Heart left ventricle (tissue), 16 donors: ENCODE data around the gene F8. TPM values are rescaled to one million over a fixed set of nuclear protein-coding genes. Genes with fewer than 3 reads are reported as not detected.
"Not testable (repeated sequence)": the region's sequence is repeated elsewhere in the genome, so short reads cannot be mapped to it uniquely, and the experiment has no call there.

ENCODE experiments used
- ATAC-seq, 4 donors: fragments of 200-7000 bp; cut with Tn5 transposase; one replicate each; pipeline ENCODE4 v1.9.1; 2020 to 2022; ENCODE audit warnings: moderate library complexity in 4 of 4, mild to moderate bottlenecking in 3 of 4, moderate number of reproducible peaks in 1 of 4
- DNase-seq, 5 donors: peaks; one replicate each; pipeline ENCODE4 v3.0.0-alpha.2; 2020
- H3K27ac ChIP-seq, 12 donors: fragments of 200-600 bp; sonication (generic) in 4 of 12; one replicate each; pipeline versions ENCODE4 v1.5.0 to v1.8.0; 2016 to 2022; ENCODE audit warnings: mild to moderate bottlenecking in 2 of 12
- H3K27me3 ChIP-seq, 9 donors: fragments of 200-600 bp; sonication (generic) in 2 of 9; one replicate each; pipeline versions ENCODE4 v1.5.1 to v1.8.0; 2016 to 2022; ENCODE audit warnings: mild to moderate bottlenecking in 3 of 9
- H3K36me3 ChIP-seq, 9 donors: fragments of 200-600 bp; sonication (generic) in 2 of 9; one replicate each; pipeline versions ENCODE4 v1.5.0 to v1.8.0; 2018 to 2022; ENCODE audit warnings: mild to moderate bottlenecking in 2 of 9
- H3K4me1 ChIP-seq, 12 donors: fragments of 200-600 bp; sonication (generic) in 4 of 12; one replicate each; pipeline versions ENCODE4 v1.5.0 to v1.8.0; 2016 to 2022; ENCODE audit warnings: mild to moderate bottlenecking in 3 of 12
- H3K4me3 ChIP-seq, 12 donors: fragments of 200-600 bp; sonication (generic) in 4 of 12; one replicate each; pipeline versions ENCODE4 v1.5.0 to v1.8.0; 2017 to 2022; ENCODE audit warnings: mild to moderate bottlenecking in 9 of 12, moderate library complexity in 4 of 12
- H3K9me3 ChIP-seq, 12 donors: fragments of 200-600 bp; sonication (generic) in 4 of 12; one replicate each; pipeline versions ENCODE4 v1.5.0 to v1.8.0; 2016 to 2022; ENCODE audit warnings: mild to moderate bottlenecking in 1 of 12
- POLR2A ChIP-seq, 2 donors: fragments of 450-650 bp; IDR thresholded peaks; one replicate each; pipeline ENCODE4 v1.6.1; 2017; ENCODE audit warnings: antibody characterized with exemption in 2 of 2, mild to moderate bottlenecking in 2 of 2, moderate library complexity in 2 of 2
- WGBS, 4 donors: extraction: QIAGEN DNeasy Blood & Tissue Kit in 2 of 4; methylation state at CpG; one replicate each; pipeline versions ENCODE4 v1.1.5 to v1.1.7; 2013 to 2018; 5-methylcytosine and 5-hydroxymethylcytosine counted together
- intact Hi-C, 10 donors: fragments of 100-400 bp; cut with DNase I; formaldehyde crosslinking; loops; one replicate each; pipeline versions ENCODE4 v1.11.1 to v1.14.2; 2022
- polyA plus RNA-seq, 2 donors: library from polyadenylated mRNA; stranded (reverse); fragments of 200-250 nt; gene quantifications; one replicate each; pipeline ENCODE4 v1.2.3, GENCODE V29; 2013
- total RNA-seq, 9 donors: library from RNA; depleted of rRNA in 2 of 9; stranded (reverse); fragments of >200 nt in 2 of 9; fragmentation: NEBNext Ultra II Directional in 3 of 9; extraction: Animal tissue kit (Norgen Biotek cat#: 25700) in 3 of 9; gene quantifications; one replicate each; pipeline versions ENCODE4 v1.1.0 to v1.2.4, GENCODE V29; 2016 to 2023
- TF ChIP-seq, protein P1 (sequence below), 12 donors: fragments of 200-600 bp; sonication (generic) in 4 of 12; IDR thresholded peaks; one replicate each; pipeline versions ENCODE4 v1.5.0 to v1.8.0; 2018 to 2022; ENCODE audit warnings: antibody characterized with exemption in 12 of 12, mild to moderate bottlenecking in 5 of 12
- donor health status: ischemic (EF 13 %, LVEDD 7.1; RV severe dilation, severe dysfunction).
- donor health status: healthy with polysubstance abuse.
- donor health status: DM: no; HTN: yes; CAD: no.
- donor health status: DM: no; HTN: no; CAD: no.
- donor health status: ischemic (EF 25% LVEDD 6.9; RV normal size, moderate dysfunction).
- donor health status: ischemic (EF 25% LVEDD 5.7; RV mildly dilated, moderate dysfunction).
- donor health status: healthy.
- donor health status: DM: yes; HTN: yes; CAD: no.
- donor health status: ischemic (EF 35%, LVEDD 5.7; RV mildly dilated, moderate dysfunction).
- donor health status: nonischemic (EF 11% LVEDD 7.7; RV severe dilation, severe dysfunction).
- donor health status: DM: yes; HTN: yes; CAD: no.
- donor health status: PGD.
- donor health status: ischemic (EF 29% LVEDD 5.4; RV normal size, mild dysfunction).
- donor health status: nonischemic (EF 23%, LVEDD 6.1; RV moderate dilation, normal function).

F8 gene
- total and polyA plus RNA-seq, 11 donors: 26.9 to 75.1 (median 44.3) TPM

DNA sequence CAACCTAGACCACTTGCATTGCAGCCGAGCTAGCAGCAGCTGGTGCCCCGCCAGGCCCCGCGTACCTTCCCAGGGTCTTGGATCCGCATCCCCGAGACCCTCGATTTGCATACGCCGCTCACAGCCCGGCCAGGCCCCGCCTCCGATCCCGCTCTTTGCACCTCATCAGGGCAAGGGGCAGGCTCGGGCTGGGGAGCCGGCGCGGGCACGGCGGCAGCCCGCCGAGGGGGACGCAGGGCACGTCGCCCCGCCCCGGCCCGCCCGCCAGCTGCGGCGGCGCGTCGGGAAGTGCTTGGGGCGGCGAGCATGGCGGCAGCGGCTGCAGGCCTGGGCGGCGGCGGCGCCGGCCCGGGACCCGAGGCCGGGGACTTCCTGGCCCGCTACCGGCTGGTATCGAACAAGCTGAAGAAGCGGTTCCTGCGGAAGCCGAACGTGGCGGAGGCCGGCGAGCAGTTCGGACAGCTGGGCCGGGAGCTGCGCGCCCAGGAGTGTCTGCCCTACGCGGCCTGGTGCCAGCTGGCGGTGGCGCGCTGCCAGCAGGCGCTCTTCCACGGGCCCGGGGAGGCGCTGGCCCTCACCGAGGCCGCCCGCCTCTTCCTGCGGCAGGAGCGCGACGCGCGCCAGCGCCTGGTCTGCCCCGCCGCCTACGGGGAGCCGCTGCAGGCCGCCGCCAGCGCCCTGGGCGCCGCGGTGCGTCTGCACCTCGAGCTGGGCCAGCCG lies 136.3 kb downstream of the F8 start, which contains the start of gene F8A1:
TSS of gene F8A1 (plus strand) at position 287 of the 720 bp plus-strand sequence. CDS start at position 307, 20 bp downstream.
- ATAC-seq: peak in 3 of 4 donors; percentile 76 to 86 (median 85)
- H3K27me3 ChIP-seq, H3K27ac ChIP-seq, H3K9me3 ChIP-seq, H3K4me1 ChIP-seq, intact Hi-C loops, H3K36me3 ChIP-seq: not testable (repeated sequence)
- peak within 1 kb of the TSS in 6 of 12 donors; percentile 16 to 48 (median 34) for H3K4me3 ChIP-seq
- 0 to 3% methylated on average over 7 to 10 of the region's 91 CpGs; no CpG with 5 or more reads in 2 of the 4 donors for WGBS, 4 donors
- peak in 3 of 5 donors; percentile 7 to 71 (median 53) for DNase-seq

DNA sequence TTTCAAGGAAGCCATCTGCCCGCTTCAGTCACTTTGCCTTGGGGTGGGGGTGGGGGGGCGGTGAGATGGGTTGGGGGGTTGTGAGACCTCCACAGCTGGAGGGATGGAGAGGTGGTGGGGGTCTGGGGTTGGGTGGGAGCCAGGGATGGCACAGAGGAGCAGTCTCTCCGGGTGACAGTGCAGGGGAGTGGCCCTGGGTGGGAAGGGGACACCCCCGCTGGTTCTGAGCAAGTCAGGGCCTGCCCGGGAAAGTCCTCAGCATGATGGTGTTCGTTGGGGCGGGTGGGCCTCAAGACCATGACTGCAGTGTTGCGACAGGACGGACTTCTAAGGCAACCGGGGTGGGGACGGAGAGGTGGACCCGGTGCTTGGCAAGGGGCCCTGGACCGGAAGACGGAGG lies 137.0 kb downstream of the F8 start:
- H3K9me3 ChIP-seq, H3K4me3 ChIP-seq, H3K27me3 ChIP-seq, H3K4me1 ChIP-seq, intact Hi-C loops, DNase-seq, H3K27ac ChIP-seq, H3K36me3 ChIP-seq: not testable (repeated sequence)
- WGBS, 4 donors: 65 to 100% (median 77%) methylated on average over 2 to 3 of the region's 14 CpGs
- peak in 2 of 4 donors; percentile 5 to 12 for ATAC-seq

DNA sequence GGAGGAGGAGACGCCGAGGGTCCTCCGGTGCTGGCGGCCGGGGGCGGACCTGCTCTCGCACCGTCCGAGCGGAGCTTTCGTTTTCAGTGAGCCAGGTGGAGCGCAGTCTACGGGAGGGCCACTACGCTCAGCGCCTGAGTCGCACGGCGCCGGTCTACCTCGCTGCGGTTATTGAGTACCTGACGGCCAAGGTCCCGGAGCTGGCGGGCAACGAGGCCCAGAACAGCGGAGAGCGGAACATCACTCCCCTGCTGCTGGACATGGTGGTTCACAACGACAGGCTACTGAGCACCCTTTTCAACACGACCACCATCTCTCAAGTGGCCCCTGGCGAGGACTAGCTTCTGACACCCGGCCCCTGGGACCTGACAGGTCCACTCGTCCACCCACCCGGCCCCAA lies 137.5 kb downstream of the F8 start:
- intact Hi-C loops, H3K4me1 ChIP-seq: not testable (repeated sequence)
- WGBS, 4 donors: 99 to 100% methylated on average over 4 to 14 of the region's 33 CpGs; no CpG with 5 or more reads in 2 of the 4 donors

DNA sequence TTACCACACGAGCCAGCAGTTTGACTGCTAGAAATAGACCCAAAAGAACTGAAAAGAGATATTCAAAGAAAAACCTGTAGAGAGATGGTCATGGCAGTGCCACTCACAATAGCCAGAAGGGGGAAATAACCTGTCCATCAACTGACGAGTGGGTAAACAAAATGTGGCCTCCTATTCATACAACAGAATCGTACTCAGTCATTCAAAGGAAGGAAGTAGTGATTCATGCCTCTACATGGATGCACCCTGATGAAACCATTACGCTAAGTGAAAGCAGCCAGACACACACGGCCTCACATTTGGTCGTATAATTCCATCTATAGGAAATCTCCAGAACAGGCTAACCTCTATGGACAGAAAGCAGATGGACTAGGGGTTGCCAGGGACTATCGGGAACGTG lies 138.5 kb downstream of the F8 start:
- intact Hi-C loops, ATAC-seq, H3K4me3 ChIP-seq, H3K27me3 ChIP-seq, H3K27ac ChIP-seq, H3K4me1 ChIP-seq, H3K9me3 ChIP-seq, DNase-seq, H3K36me3 ChIP-seq: not testable (repeated sequence)
- no CpG with 5 or more reads among the region's 8 CpGs for WGBS, 4 donors

More for the DNA sequence above, 137.5 kb downstream of the F8 start:
- H3K9me3 ChIP-seq, H3K27ac ChIP-seq, ATAC-seq, H3K36me3 ChIP-seq, H3K27me3 ChIP-seq, DNase-seq, H3K4me3 ChIP-seq: not testable (repeated sequence)

DNA sequence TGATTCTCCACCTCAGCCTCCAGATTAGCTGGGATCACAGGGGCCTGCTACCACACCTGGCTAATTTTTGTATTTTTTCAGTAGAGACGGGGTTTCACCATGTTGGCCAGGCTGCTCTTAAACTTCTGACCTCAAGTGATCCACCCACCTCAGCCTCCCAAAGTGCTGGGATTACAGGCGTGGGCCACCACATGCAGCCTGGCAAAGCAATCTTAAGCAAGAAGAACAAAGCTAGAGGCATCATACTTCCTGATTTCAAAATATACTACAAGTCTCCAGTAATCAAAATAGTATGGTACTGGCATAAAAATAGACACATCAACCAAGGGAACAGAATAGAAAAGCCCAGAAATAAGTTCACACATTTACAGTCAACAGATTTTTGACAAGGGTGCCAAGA lies 149.2 kb downstream of the F8 start:
- intact Hi-C loops: loop anchor here in 1 of 10 donors (10.0 kb wide), 1 partner anchor 59 kb away; no protein-coding TSS in a partner anchor
- no peak overlapping the region for H3K4me3 ChIP-seq
- no peak for ATAC-seq
- WGBS, 4 donors: 53 to 92% (median 76%) methylated on average over 2 of the region's 2 CpGs
- TF ChIP-seq, protein P1, sequence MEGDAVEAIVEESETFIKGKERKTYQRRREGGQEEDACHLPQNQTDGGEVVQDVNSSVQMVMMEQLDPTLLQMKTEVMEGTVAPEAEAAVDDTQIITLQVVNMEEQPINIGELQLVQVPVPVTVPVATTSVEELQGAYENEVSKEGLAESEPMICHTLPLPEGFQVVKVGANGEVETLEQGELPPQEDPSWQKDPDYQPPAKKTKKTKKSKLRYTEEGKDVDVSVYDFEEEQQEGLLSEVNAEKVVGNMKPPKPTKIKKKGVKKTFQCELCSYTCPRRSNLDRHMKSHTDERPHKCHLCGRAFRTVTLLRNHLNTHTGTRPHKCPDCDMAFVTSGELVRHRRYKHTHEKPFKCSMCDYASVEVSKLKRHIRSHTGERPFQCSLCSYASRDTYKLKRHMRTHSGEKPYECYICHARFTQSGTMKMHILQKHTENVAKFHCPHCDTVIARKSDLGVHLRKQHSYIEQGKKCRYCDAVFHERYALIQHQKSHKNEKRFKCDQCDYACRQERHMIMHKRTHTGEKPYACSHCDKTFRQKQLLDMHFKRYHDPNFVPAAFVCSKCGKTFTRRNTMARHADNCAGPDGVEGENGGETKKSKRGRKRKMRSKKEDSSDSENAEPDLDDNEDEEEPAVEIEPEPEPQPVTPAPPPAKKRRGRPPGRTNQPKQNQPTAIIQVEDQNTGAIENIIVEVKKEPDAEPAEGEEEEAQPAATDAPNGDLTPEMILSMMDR (IDR thresholded peaks at IDR 0.05): no peak
- no peak for TF ChIP-seq POLR2A (IDR thresholded peaks at IDR 0.05)
- H3K36me3 ChIP-seq: no peaks in the 10 kb centered on the region
- H3K4me1 ChIP-seq: no peaks in the 10 kb centered on the region
- H3K27ac ChIP-seq: no peak overlapping the region
- DNase-seq: no peak
- no peaks in the 10 kb centered on the region for H3K27me3 ChIP-seq
- H3K9me3 ChIP-seq: peaks cover 0 to 24% (median under 1%) of the 10 kb centered on the region in 12 donors

DNA sequence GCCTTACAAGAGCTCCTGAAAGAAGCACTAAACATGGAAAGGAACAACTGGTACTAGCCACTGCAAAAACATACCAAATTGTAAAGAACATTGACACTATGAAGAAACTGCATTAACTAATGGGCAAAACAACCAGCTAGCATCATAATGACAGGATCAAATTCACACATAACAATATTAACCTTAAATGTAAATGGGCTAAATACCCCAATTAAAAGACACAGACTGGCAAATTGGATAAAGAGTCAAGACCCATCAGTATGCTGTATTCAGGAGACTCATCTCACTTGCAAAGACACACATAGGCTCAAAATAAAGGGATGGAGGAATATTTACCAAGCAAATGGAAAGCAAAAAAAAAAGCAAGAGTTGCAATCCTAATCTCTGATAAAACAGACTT lies 154.0 kb downstream of the F8 start:
- ATAC-seq, H3K36me3 ChIP-seq, intact Hi-C loops, H3K27ac ChIP-seq, H3K27me3 ChIP-seq, H3K4me3 ChIP-seq, H3K4me1 ChIP-seq, DNase-seq: not testable (repeated sequence)
- H3K9me3 ChIP-seq: peaks cover 0 to 48% (median 3%) of the 10 kb centered on the region in 12 donors

DNA sequence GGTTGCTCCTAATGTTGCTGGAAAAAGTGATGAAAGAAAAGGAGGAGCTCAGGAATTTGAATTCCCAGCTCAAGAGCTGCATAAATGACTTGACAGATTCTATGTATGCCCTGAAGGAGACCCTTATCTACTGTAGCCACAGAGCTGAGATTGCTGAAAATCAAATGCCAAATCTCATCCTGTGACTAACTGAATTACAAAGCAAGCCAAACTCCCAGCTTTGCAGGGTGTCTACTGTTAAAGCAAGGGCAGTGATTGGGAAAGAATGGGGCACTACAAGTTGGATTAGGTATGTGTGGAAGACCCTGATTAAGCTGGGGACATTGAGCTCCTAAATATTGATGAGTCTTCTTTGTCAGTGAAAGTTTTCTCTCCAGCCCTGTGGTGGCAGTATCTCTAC lies 167.3 kb downstream of the F8 start:
- TF ChIP-seq, protein P1 (IDR thresholded peaks at IDR 0.05): no peak
- no peak for TF ChIP-seq POLR2A (IDR thresholded peaks at IDR 0.05)
- H3K4me1 ChIP-seq: no peaks in the 10 kb centered on the region
- ATAC-seq (no peak), DNase-seq (no peak)
- peaks cover 0 to 35% (median 0%) of the 10 kb centered on the region in 9 donors for H3K36me3 ChIP-seq
- no peak overlapping the region for H3K4me3 ChIP-seq
- intact Hi-C loops: no loop called here
- H3K9me3 ChIP-seq: no peaks in the 10 kb centered on the region
- H3K27me3 ChIP-seq: no peaks in the 10 kb centered on the region
- no peak overlapping the region for H3K27ac ChIP-seq
